ENCODE data around the gene AGBL2. TPM values are rescaled to one million over a fixed set of nuclear protein-coding genes. Genes with fewer than 3 reads are reported as not detected.

Gene AGBL2
- total RNA-seq, 1 experiment from 2014 or later, result 3.0 TPM

DNA sequence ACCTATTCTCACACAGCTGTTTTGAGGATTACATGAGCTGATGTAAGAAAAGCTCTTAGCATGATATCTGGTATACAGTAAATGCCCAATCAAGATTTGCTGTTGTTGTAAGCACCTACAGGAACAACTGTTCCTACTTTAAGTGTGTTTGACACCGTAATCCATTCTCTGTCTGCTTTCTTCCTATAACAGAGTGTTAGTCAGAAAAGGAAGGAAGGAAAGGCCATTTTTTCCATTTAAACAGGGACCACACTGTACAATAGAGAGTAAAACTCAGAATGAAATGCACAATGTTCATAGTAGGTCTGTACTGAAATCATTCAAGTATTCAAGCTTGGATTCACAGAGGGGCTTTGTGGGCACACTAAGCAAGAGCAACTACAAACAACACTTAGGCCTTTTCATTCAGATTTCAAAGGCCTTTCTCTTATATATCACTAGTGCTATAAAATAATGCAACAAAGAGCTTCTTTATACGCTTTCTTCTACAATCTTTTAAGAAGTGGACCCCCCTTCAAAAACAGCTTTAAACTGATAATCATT is 94.3 kb downstream of the AGBL2 start:
- H2BK15ac ChIP-seq (ENCODE audit: low read depth, low read length), result no peak overlapping the region
- H4K91ac ChIP-seq (ENCODE audit: insufficient read length, low read depth, low read length), result no peak overlapping the region
- no peak overlapping the region for H3K9ac ChIP-seq (ENCODE audit: extremely low read depth, insufficient read length, low read length)
- H3K27ac ChIP-seq (ENCODE audit: insufficient read length, low read depth, low read length), result no peak overlapping the region
- no peak overlapping the region for H3K4me2 ChIP-seq (ENCODE audit: insufficient read depth, insufficient read length, low read length)
- DNase-seq, result no peak
- no peak overlapping the region for H3K18ac ChIP-seq (ENCODE audit: insufficient read length, low read depth, low read length)
- TF ChIP-seq, protein P1, sequence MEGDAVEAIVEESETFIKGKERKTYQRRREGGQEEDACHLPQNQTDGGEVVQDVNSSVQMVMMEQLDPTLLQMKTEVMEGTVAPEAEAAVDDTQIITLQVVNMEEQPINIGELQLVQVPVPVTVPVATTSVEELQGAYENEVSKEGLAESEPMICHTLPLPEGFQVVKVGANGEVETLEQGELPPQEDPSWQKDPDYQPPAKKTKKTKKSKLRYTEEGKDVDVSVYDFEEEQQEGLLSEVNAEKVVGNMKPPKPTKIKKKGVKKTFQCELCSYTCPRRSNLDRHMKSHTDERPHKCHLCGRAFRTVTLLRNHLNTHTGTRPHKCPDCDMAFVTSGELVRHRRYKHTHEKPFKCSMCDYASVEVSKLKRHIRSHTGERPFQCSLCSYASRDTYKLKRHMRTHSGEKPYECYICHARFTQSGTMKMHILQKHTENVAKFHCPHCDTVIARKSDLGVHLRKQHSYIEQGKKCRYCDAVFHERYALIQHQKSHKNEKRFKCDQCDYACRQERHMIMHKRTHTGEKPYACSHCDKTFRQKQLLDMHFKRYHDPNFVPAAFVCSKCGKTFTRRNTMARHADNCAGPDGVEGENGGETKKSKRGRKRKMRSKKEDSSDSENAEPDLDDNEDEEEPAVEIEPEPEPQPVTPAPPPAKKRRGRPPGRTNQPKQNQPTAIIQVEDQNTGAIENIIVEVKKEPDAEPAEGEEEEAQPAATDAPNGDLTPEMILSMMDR (conservative IDR thresholded peaks at IDR 0.05), result no peak
- no peak overlapping the region for H2AK5ac ChIP-seq (ENCODE audit: insufficient read length, low read length)
- H2BK20ac ChIP-seq (ENCODE audit: low read depth, low read length, poor library complexity, severe bottlenecking), result no peak overlapping the region
- H2AFZ ChIP-seq (ENCODE audit: low read length), result no peak overlapping the region
- no peaks in the 10 kb centered on the region for H4K20me1 ChIP-seq (ENCODE audit: control insufficient read depth, insufficient read depth, insufficient read length)
- Mint-ChIP-seq H3K4me3 (no peak overlapping the region), H3K27ac (no peak overlapping the region), H3K4me1 (no peaks in the 10 kb centered on the region), H3K9me3 (no peaks in the 10 kb centered on the region), H3K27me3 (ENCODE audit: low read depth) (no peaks in the 10 kb centered on the region), H3K36me3 (ENCODE audit: insufficient read depth in 1 of 3, low read depth in 3 of 3) (peaks cover 10 to 73% (median 36%) of the 10 kb centered on the region in 3 experiments; a peak in 6 of 7 replicates)
- no peak overlapping the region for H3K14ac ChIP-seq (ENCODE audit: insufficient read depth, low read length)
- no peak overlapping the region for H3K56ac ChIP-seq (ENCODE audit: insufficient read length, low read depth, low read length)
- no peaks in the 10 kb centered on the region for H3K4me1 ChIP-seq (ENCODE audit: insufficient read depth, low read length)
- no peak overlapping the region for H4K5ac ChIP-seq (ENCODE audit: insufficient read length, low read depth, low read length)
- no peak overlapping the region for H4K8ac ChIP-seq (replicated peaks; ENCODE audit: insufficient read length, low read depth, low read length)
- no peaks in the 10 kb centered on the region for H3K79me2 ChIP-seq (ENCODE audit: insufficient read depth, low read length)
- no peak overlapping the region for H3K23ac ChIP-seq (ENCODE audit: insufficient read length, low read depth, low read length)
- no peaks in the 10 kb centered on the region for H3K79me1 ChIP-seq (ENCODE audit: insufficient read depth, low read depth, low read length, poor library complexity, severe bottlenecking)
- no peaks in the 10 kb centered on the region for H3K27me3 ChIP-seq (ENCODE audit: insufficient read depth, low read length)
- no peak overlapping the region for H2BK12ac ChIP-seq (ENCODE audit: insufficient read length, low read depth, low read length)
- WGBS (ENCODE audit: extremely low coverage, insufficient read length, low lambda C conversion rate), result no CpG with 5 or more reads among the region's 2 CpGs
- no peak overlapping the region for H2BK5ac ChIP-seq (ENCODE audit: insufficient read length, low read length)
- H3K23me2 ChIP-seq (ENCODE audit: insufficient read length, low read depth, low read length, poor library complexity, severe bottlenecking), result no peaks in the 10 kb centered on the region
- no peak overlapping the region for H2BK120ac ChIP-seq (ENCODE audit: low read depth, low read length, poor library complexity, severe bottlenecking)
- H3T11ph ChIP-seq (ENCODE audit: low read length), result no peak overlapping the region
- H3K4ac ChIP-seq (ENCODE audit: low read depth, low read length), result no peak overlapping the region
- no peaks in the 10 kb centered on the region for H3K9me3 ChIP-seq (ENCODE audit: control insufficient read depth, low read depth, low read length)

Data from H9 (cell line).